Gastrocnemius medialis (tissue), 4 donors: ENCODE measurements around the gene FGF1. TPM values are rescaled to one million over a fixed set of nuclear protein-coding genes. Genes with fewer than 3 reads are reported as not detected.

Experiments used
- ATAC-seq, 2 donors: fragments of 150-250 bp; one replicate each; pipeline ENCODE4 v1.9.1; 2016
- DNase-seq, 2 donors: peaks; one replicate each; pipeline ENCODE4 v3.0.0-alpha.2; 2019
- H3K27ac ChIP-seq, 4 donors: fragments of 200-600 bp; sonication (generic); 1 replicate in 1 of 4; 2 replicates in 3 of 4; pipeline ENCODE4 v1.5.1; 2016 to 2018; ENCODE audit warnings: mild to moderate bottlenecking in 2 of 4, moderate library complexity in 1 of 4
- H3K27me3 ChIP-seq, 3 donors: fragments of 200-600 bp; sonication (generic) in 2 of 3; 1 replicate in 1 of 3; 2 replicates in 2 of 3; pipeline versions ENCODE4 v1.5.1 to v1.6.0; 2016 to 2019; ENCODE audit warnings: mild to moderate bottlenecking in 1 of 3, moderate library complexity in 1 of 3
- H3K36me3 ChIP-seq, 2 donors: fragments of 200-600 bp; sonication (generic) in 1 of 2; one replicate each; pipeline ENCODE4 v1.5.1; 2017 to 2018
- H3K4me1 ChIP-seq, 2 donors: fragments of 200-600 bp; sonication (generic) in 1 of 2; one replicate each; pipeline ENCODE4 v1.5.1; 2016 to 2017; ENCODE audit warnings: mild to moderate bottlenecking in 2 of 2
- H3K4me3 ChIP-seq, 4 donors: fragments of 200-600 bp; sonication (generic) in 3 of 4; 1 replicate in 1 of 4; 2 replicates in 3 of 4; pipeline ENCODE4 v1.5.1; 2016 to 2019; ENCODE audit warnings: mild to moderate bottlenecking in 2 of 4
- H3K9me3 ChIP-seq, 3 donors: fragments of 200-600 bp; sonication (generic) in 2 of 3; 1 replicate in 1 of 3; 2 replicates in 2 of 3; pipeline ENCODE4 v1.5.1; 2016 to 2019
- CTCF ChIP-seq, 5 experiments: fragments of 450-650 bp in 3 of 5; fragments of 200-600 bp in 2 of 5; sonication (generic) in 2 of 5; IDR thresholded peaks in 4 of 5; conservative IDR thresholded peaks in 1 of 5; 1 replicate in 4 of 5; 2 replicates in 1 of 5; pipeline ENCODE4 v1.5.1; 2016 to 2019; ENCODE audit warnings: antibody characterized with exemption in 5 of 5, mild to moderate bottlenecking in 3 of 5, moderate library complexity in 3 of 5
- POLR2A ChIP-seq, 2 donors: fragments of 450-650 bp; IDR thresholded peaks; one replicate each; pipeline ENCODE4 v1.6.1; 2017; ENCODE audit warnings: antibody characterized with exemption in 2 of 2, mild to moderate bottlenecking in 2 of 2, moderate library complexity in 2 of 2
- in situ Hi-C, 4 donors: fragments of 200-750 bp; cut with MboI; loops; one replicate each; pipeline versions ENCODE4 v1.15.0 to v1.8.0; 2017; ENCODE audit warnings: low sequenced_read_pairs in 4 of 4
- intact Hi-C: fragments of 100-400 bp; cut with DNase I; formaldehyde crosslinking; loops from one replicate; pipeline ENCODE4 v1.15.1; 2023; ENCODE audit warnings: low total_unique reads
- total RNA-seq, 4 donors: library from RNA; depleted of rRNA; stranded (reverse); fragments of >200 nt; gene quantifications; one replicate each; pipeline versions ENCODE4 v1.1.0 to v1.2.3, GENCODE V29; 2016

Gene FGF1
- total RNA-seq, 4 donors from 2014 or later, result 0.41 to 2.1 (median 1.2) TPM

GRCh38 chr5:142617416-142618129, 68.3 kb downstream of the FGF1 start:
- in situ Hi-C loops, result loop anchor here in 2 of 4 donors (25.0 kb wide), 1 partner anchor 270 kb away; no protein-coding TSS in a partner anchor
- no peak for ATAC-seq

GRCh38 chr5:142615948-142616347, 69.9 kb downstream of the FGF1 start:
- intact Hi-C loops, result no loop called here
- in situ Hi-C loops, result loop anchor here in 2 of 4 donors (25.0 kb wide), 1 partner anchor 271 kb away; no protein-coding TSS in a partner anchor
- ATAC-seq, result no peak
- no peaks in the 10 kb centered on the region for H3K9me3 ChIP-seq
- H3K36me3 ChIP-seq, result no peaks in the 10 kb centered on the region
- no peak overlapping the region for H3K27ac ChIP-seq
- DNase-seq, result no peak
- H3K4me1 ChIP-seq, result no peaks in the 10 kb centered on the region
- no peak overlapping the region for H3K4me3 ChIP-seq
- H3K27me3 ChIP-seq, result no peaks in the 10 kb centered on the region
- no peak for TF ChIP-seq POLR2A (IDR thresholded peaks at IDR 0.05)
- no peak for TF ChIP-seq CTCF (IDR thresholded peaks at IDR 0.05 in 4 of 5, conservative IDR thresholded peaks at IDR 0.05 in 1 of 5)

More at GRCh38 chr5:142617416-142618129, 68.3 kb downstream of the FGF1 start:
- DNase-seq, result no peak
- Histone ChIP-seq H3K9me3 (no peaks in the 10 kb centered on the region), H3K36me3 (no peaks in the 10 kb centered on the region), H3K27me3 (no peaks in the 10 kb centered on the region), H3K4me1 (no peaks in the 10 kb centered on the region), H3K27ac (no peak overlapping the region), H3K4me3 (no peak overlapping the region)
- TF ChIP-seq CTCF (IDR thresholded peaks at IDR 0.05 in 4 of 5, conservative IDR thresholded peaks at IDR 0.05 in 1 of 5), result no peak
- no peak for TF ChIP-seq POLR2A (IDR thresholded peaks at IDR 0.05)
- intact Hi-C loops, result no loop called here

- in situ Hi-C loops (loop anchor here in 2 of 4 donors (25.0 kb wide), 1 partner anchor 273 kb away; no protein-coding TSS in a partner anchor), intact Hi-C loops (no loop called here)
- no peak overlapping the region for H3K27ac ChIP-seq
- ATAC-seq (no peak), DNase-seq (no peak)
- no peaks in the 10 kb centered on the region for H3K36me3 ChIP-seq
- H3K4me3 ChIP-seq, result no peak overlapping the region
- no peaks in the 10 kb centered on the region for H3K27me3 ChIP-seq
- no peaks in the 10 kb centered on the region for H3K9me3 ChIP-seq
- H3K4me1 ChIP-seq, result peaks cover 0 to 3% of the 10 kb centered on the region in 2 donors
- TF ChIP-seq CTCF (IDR thresholded peaks at IDR 0.05 in 4 of 5, conservative IDR thresholded peaks at IDR 0.05 in 1 of 5), result no peak
- no peak for TF ChIP-seq POLR2A (IDR thresholded peaks at IDR 0.05)
These were observed 71.8 kb downstream of the FGF1 start for GRCh38 chr5:142614054-142614453.

GRCh38 chr5:142613271-142613671, 72.6 kb downstream of the FGF1 start:
- H3K4me1 ChIP-seq, result peaks cover 0 to 3% of the 10 kb centered on the region in 2 donors
- TF ChIP-seq POLR2A (IDR thresholded peaks at IDR 0.05), result no peak
- no peak for TF ChIP-seq CTCF (IDR thresholded peaks at IDR 0.05 in 4 of 5, conservative IDR thresholded peaks at IDR 0.05 in 1 of 5)
- intact Hi-C loops, result no loop called here
- ATAC-seq (no peak), DNase-seq (no peak)
- in situ Hi-C loops, result loop anchor here in 2 of 4 donors (25.0 kb wide), 1 partner anchor 274 kb away; no protein-coding TSS in a partner anchor
- H3K27ac ChIP-seq, result no peak overlapping the region
- no peaks in the 10 kb centered on the region for H3K27me3 ChIP-seq
- no peak overlapping the region for H3K4me3 ChIP-seq
- H3K36me3 ChIP-seq, result no peaks in the 10 kb centered on the region
- H3K9me3 ChIP-seq, result no peaks in the 10 kb centered on the region
